Fibroblast of lung (primary cell): ENCODE results near the gene MRPL51. TPM values are rescaled to one million over a fixed set of nuclear protein-coding genes. Genes with fewer than 3 reads are reported as not detected.

Source experiments
- DNase-seq, 2 donors: peaks; one replicate each; pipeline versions ENCODE4 v3.0.0 to v3.0.0-alpha.2; 2010; ENCODE audit warnings: low read depth in 2 of 2
- H2AFZ ChIP-seq: 2 replicates; pipeline ENCODE4 v1.5.1; 2012; ENCODE audit warnings: low read length, control low read depth, inconsistent platforms
- H3K27ac ChIP-seq: 2 replicates; pipeline ENCODE4 v1.5.1; 2011; ENCODE audit warnings: low read length, control low read depth; ENCODE audit not compliant: insufficient read depth
- H3K27me3 ChIP-seq: 2 replicates; pipeline ENCODE4 v1.5.1; 2011; ENCODE audit warnings: mild to moderate bottlenecking, low read length; ENCODE audit not compliant: control insufficient read depth, insufficient read depth
- H3K36me3 ChIP-seq: 2 replicates; pipeline ENCODE4 v1.5.1; 2011; ENCODE audit warnings: low read length; ENCODE audit not compliant: control insufficient read depth, insufficient read depth
- H3K4me1 ChIP-seq: 2 replicates; pipeline ENCODE4 v1.5.1; 2011; ENCODE audit warnings: low read length; ENCODE audit not compliant: control insufficient read depth, insufficient read depth; ENCODE audit errors: extremely low read depth
- H3K4me2 ChIP-seq: 2 replicates; pipeline ENCODE4 v1.5.1; 2011; ENCODE audit warnings: low read length, control low read depth; ENCODE audit not compliant: insufficient read depth; ENCODE audit errors: extremely low read depth
- H3K4me3 ChIP-seq, 4 experiments: fragments of 200-600 bp in 1 of 4; sonication (generic) in 1 of 4; replicated peaks in 1 of 4; 2 replicates each; pipeline ENCODE4 v1.5.1; 2011 to 2016; ENCODE audit warnings: low read length in 4 of 4, low read depth in 3 of 4, mild to moderate bottlenecking in 3 of 4, control low read depth in 2 of 4, inconsistent platforms in 1 of 4, mixed read lengths in 1 of 4; ENCODE audit not compliant: insufficient read depth in 1 of 4; ENCODE audit errors: control extremely low read depth in 1 of 4
- H3K79me2 ChIP-seq: 2 replicates; pipeline ENCODE4 v1.5.1; 2012; ENCODE audit warnings: mild to moderate bottlenecking, low read length, inconsistent platforms; ENCODE audit not compliant: control insufficient read depth, insufficient read depth
- H3K9ac ChIP-seq: 2 replicates; pipeline ENCODE4 v1.5.1; 2011; ENCODE audit warnings: mild to moderate bottlenecking, low read length, control low read depth; ENCODE audit not compliant: insufficient read depth
- H3K9me3 ChIP-seq: 2 replicates; pipeline ENCODE4 v1.5.1; 2012; ENCODE audit warnings: low read depth, low read length; ENCODE audit not compliant: control insufficient read depth, insufficient read depth
- H4K20me1 ChIP-seq: 2 replicates; pipeline ENCODE4 v1.5.1; 2011; ENCODE audit warnings: low read length; ENCODE audit not compliant: control insufficient read depth, insufficient read depth; ENCODE audit errors: extremely low read depth
- CTCF ChIP-seq, 2 donors: IDR thresholded peaks in 1 of 2; conservative IDR thresholded peaks in 1 of 2; 1 replicate in 1 of 2; 2 replicates in 1 of 2; pipeline ENCODE4 v1.5.1; 2011 to 2012; ENCODE audit warnings: low read length in 2 of 2, control low read depth in 1 of 2, inconsistent platforms in 1 of 2, low read depth in 1 of 2, mild to moderate bottlenecking in 1 of 2
- EZH2 ChIP-seq: IDR thresholded peaks from 2 replicates; pipeline ENCODE4 v1.5.1; 2012; ENCODE audit warnings: low read length, control low read depth, mild to moderate bottlenecking; ENCODE audit errors: missing control alignments
- polyA plus RNA-seq, 2 donors: library from polyadenylated mRNA; depleted of rRNA in 1 of 2; stranded (reverse) in 1 of 2; unstranded in 1 of 2; fragments of >200 nt; gene quantifications; 2 replicates each; pipeline ENCODE4 v1.2.1, GENCODE V29; 2011 to 2012; ENCODE audit warnings: missing spikeins in 1 of 2
- total RNA-seq: library from RNA; depleted of rRNA; stranded (reverse); fragments of >200 nt; gene quantifications from 2 replicates; pipeline ENCODE4 v1.2.1, GENCODE V29; 2014

Gene MRPL51
- total and polyA plus RNA-seq, 2 donors (not counting 1 experiment from before 2014, with no cell fraction given), result 118 to 120 TPM

DNA sequence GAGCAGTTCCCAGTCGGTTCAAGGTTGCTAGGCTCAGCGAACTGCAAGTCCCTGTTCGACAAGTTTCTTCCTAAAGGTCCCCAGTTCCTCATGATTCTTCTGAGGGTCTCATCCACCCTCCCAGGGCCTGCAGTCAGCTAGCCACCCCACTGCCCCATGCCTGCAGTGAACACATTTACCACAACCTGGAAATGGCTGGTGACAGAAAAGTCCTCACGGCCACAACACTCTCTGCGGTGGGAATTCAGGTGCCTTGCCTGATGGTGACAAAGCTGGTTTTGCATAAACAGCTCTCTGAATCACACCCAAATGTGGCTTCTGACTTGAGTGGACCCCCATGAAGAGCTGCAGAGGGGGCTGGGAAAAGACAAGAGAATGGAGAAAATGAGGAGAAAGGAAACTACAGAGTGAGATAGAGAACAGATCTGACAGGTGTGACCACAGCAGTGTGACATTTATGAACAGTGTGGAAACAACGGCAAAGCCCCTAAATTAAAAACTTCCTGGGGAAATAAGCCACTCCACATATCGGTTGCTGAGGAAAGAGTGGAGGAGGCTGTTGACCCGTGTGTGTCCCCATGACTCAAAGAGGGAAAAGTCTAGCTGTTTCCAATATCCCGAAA lies 49.6 kb downstream of the MRPL51 start:
- H3K27ac ChIP-seq, result no peak overlapping the region
- no peak overlapping the region for H3K4me3 ChIP-seq
- no peaks in the 10 kb centered on the region for H4K20me1 ChIP-seq
- no peaks in the 10 kb centered on the region for H3K36me3 ChIP-seq
- H3K27me3 ChIP-seq, result no peaks in the 10 kb centered on the region
- no peak overlapping the region for H2AFZ ChIP-seq
- H3K79me2 ChIP-seq, result no peaks in the 10 kb centered on the region
- H3K9me3 ChIP-seq, result no peaks in the 10 kb centered on the region
- TF ChIP-seq EZH2 (no peak), CTCF (conservative IDR thresholded peaks at IDR 0.05 in 1 of 2, IDR thresholded peaks at IDR 0.05 in 1 of 2; ENCODE audit: low read depth in 1 of 2, low read length in 2 of 2) (no peak)
- no peaks in the 10 kb centered on the region for H3K4me1 ChIP-seq
- no peak overlapping the region for H3K9ac ChIP-seq
- DNase-seq, result no peak
- H3K4me2 ChIP-seq, result no peak overlapping the region

DNA sequence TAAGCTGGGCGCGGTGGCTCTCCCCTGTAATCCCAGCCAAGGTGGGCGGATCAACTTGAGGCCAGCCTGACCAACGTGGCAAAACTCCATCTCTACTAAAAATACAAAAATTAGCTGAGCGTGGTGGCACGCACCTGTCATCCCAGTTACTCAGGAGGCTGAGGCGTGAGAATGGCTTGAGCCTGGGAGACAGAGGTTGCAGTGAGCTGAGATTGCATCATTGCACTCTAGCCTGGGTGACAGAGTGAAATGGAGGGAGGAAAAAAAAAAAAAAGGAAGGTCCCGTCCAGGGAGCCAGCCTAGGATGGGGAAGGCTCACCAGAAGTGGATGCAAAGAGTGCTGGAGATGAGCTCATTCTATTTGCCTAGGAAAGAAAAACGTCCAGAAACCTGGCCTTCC lies 50.2 kb downstream of the MRPL51 start:
- DNase-seq, result no peak
- H3K4me1 ChIP-seq, result no peaks in the 10 kb centered on the region
- H3K36me3 ChIP-seq, result no peaks in the 10 kb centered on the region
- H3K9ac ChIP-seq, result no peak overlapping the region
- H3K27ac ChIP-seq, result no peak overlapping the region
- TF ChIP-seq CTCF (conservative IDR thresholded peaks at IDR 0.05 in 1 of 2, IDR thresholded peaks at IDR 0.05 in 1 of 2; ENCODE audit: low read depth in 1 of 2, low read length in 2 of 2) (no peak), EZH2 (no peak)
- H3K79me2 ChIP-seq, result no peaks in the 10 kb centered on the region
- no peak overlapping the region for H2AFZ ChIP-seq
- no peak overlapping the region for H3K4me2 ChIP-seq
- H3K27me3 ChIP-seq, result no peaks in the 10 kb centered on the region
- H4K20me1 ChIP-seq, result no peaks in the 10 kb centered on the region
- no peak overlapping the region for H3K4me3 ChIP-seq
- H3K9me3 ChIP-seq, result no peaks in the 10 kb centered on the region

Other genes with a start within 250 kb of the MRPL51 start
- under 0.01 and 0.50 TPM in 2 replicates for gene PLEKHG6, start 182.6 kb downstream of the MRPL51 start, total RNA-seq
- 0.07 and 0.26 TPM in 2 replicates for gene PLEKHG6, start 182.6 kb downstream of the MRPL51 start, polyA plus RNA-seq
- gene TNFRSF1A, start 151.2 kb downstream of the MRPL51 start, total RNA-seq, result 141 and 157 TPM in 2 replicates
- 182 and 257 TPM in 2 replicates for gene TNFRSF1A, start 151.2 kb downstream of the MRPL51 start, polyA plus RNA-seq
- gene SCNN1A, start 117.7 kb downstream of the MRPL51 start, total RNA-seq, result under 0.01 and 0.26 TPM in 2 replicates
- gene SCNN1A, start 117.7 kb downstream of the MRPL51 start, polyA plus RNA-seq, result 0.05 and 0.08 TPM in 2 replicates
- gene LTBR, start 109.1 kb downstream of the MRPL51 start, total RNA-seq, result 60.6 and 78.4 TPM in 2 replicates
- 45.8 and 55.7 TPM in 2 replicates for gene LTBR, start 109.1 kb downstream of the MRPL51 start, polyA plus RNA-seq
- 0.17 TPM in 1 of 2 replicates, not detected in the other for gene CD27, start 48.3 kb downstream of the MRPL51 start, total RNA-seq
- 0.06 and 0.07 TPM in 2 replicates for gene CD27, start 48.3 kb downstream of the MRPL51 start, polyA plus RNA-seq
- 6.2 and 17.3 TPM in 2 replicates for gene TAPBPL, start 41.2 kb downstream of the MRPL51 start, total RNA-seq
- gene TAPBPL, start 41.2 kb downstream of the MRPL51 start, polyA plus RNA-seq, result 13.7 and 14.0 TPM in 2 replicates
- 13.9 and 20.3 TPM in 2 replicates for gene VAMP1, start 22.6 kb downstream of the MRPL51 start, total RNA-seq
- 11.0 and 14.9 TPM in 2 replicates for gene VAMP1, start 22.6 kb downstream of the MRPL51 start, polyA plus RNA-seq
- 18.7 and 42.3 TPM in 2 replicates for gene NCAPD2, start 840 bp upstream of the MRPL51 start, total RNA-seq
- 17.2 and 50.9 TPM in 2 replicates for gene NCAPD2, start 840 bp upstream of the MRPL51 start, polyA plus RNA-seq
- gene GAPDH, start 41.3 kb upstream of the MRPL51 start, total RNA-seq, result 4,386 and 6,255 TPM in 2 replicates
- 8,983 and 11,838 TPM in 2 replicates for gene GAPDH, start 41.3 kb upstream of the MRPL51 start, polyA plus RNA-seq
- 8.2 and 16.8 TPM in 2 replicates for gene IFFO1, start 62.8 kb upstream of the MRPL51 start, total RNA-seq
- gene IFFO1, start 62.8 kb upstream of the MRPL51 start, polyA plus RNA-seq, result 21.7 and 26.9 TPM in 2 replicates
- 11.7 and 13.9 TPM in 2 replicates for gene NOP2, start 75.0 kb upstream of the MRPL51 start, total RNA-seq
- 26.1 and 47.8 TPM in 2 replicates for gene NOP2, start 75.0 kb upstream of the MRPL51 start, polyA plus RNA-seq
- 241 and 256 TPM in 2 replicates for gene CHD4, start 114.1 kb upstream of the MRPL51 start, total RNA-seq
- gene CHD4, start 114.1 kb upstream of the MRPL51 start, polyA plus RNA-seq, result 76.1 and 96.0 TPM in 2 replicates
- gene LPAR5, start 142.7 kb upstream of the MRPL51 start, total RNA-seq, result not detected in 2 replicates
- 0.02 and 0.07 TPM in 2 replicates for gene LPAR5, start 142.7 kb upstream of the MRPL51 start, polyA plus RNA-seq
- under 0.01 and 0.33 TPM in 2 replicates for gene ACRBP, start 154.2 kb upstream of the MRPL51 start, total RNA-seq
- 0.50 and 0.72 TPM in 2 replicates for gene ACRBP, start 154.2 kb upstream of the MRPL51 start, polyA plus RNA-seq
- 30.3 and 36.0 TPM in 2 replicates for gene ING4, start 169.9 kb upstream of the MRPL51 start, total RNA-seq
- 31.1 and 47.1 TPM in 2 replicates for gene ING4, start 169.9 kb upstream of the MRPL51 start, polyA plus RNA-seq
- gene ZNF384, start 196.1 kb upstream of the MRPL51 start, total RNA-seq, result 9.8 and 12.2 TPM in 2 replicates
- 34.8 and 49.6 TPM in 2 replicates for gene ZNF384, start 196.1 kb upstream of the MRPL51 start, polyA plus RNA-seq
- under 0.01 and 0.17 TPM in 2 replicates for gene PIANP, start 207.6 kb upstream of the MRPL51 start, total RNA-seq
- gene PIANP, start 207.6 kb upstream of the MRPL51 start, polyA plus RNA-seq, result 0.49 and 0.87 TPM in 2 replicates
- gene COPS7A, start 230.8 kb upstream of the MRPL51 start, total RNA-seq, result 67.0 and 79.1 TPM in 2 replicates
- gene COPS7A, start 230.8 kb upstream of the MRPL51 start, polyA plus RNA-seq, result 114 and 138 TPM in 2 replicates